HepG2 (cell line): Measurements from ENCODE around the gene PCNX1. TPM values are rescaled to one million over a fixed set of nuclear protein-coding genes. Genes with fewer than 3 reads are reported as not detected.

ENCODE experiments used
- ATAC-seq: fragments of 200-7000 bp; cut with Tn5 transposase; 3 replicates; pipeline ENCODE4 v1.9.1; 2020; ENCODE audit warnings: mild to moderate bottlenecking, moderate library complexity
- BruUV-seq: library from RNA; stranded (reverse); fragments of 400-500 nt; replicated peaks from 2 replicates; lab custom pipeline; 2021; lab: Mats Ljungman, UMichigan
- CTCF ChIA-PET: fragments of 300-600 bp; formaldehyde crosslinking; extraction: SDS; loops from one replicate; lab custom pipeline; 2021; ENCODE audit warnings: low total read pairs, inconsistent platforms, low intra/inter-chr PET ratio; lab: Yijun Ruan, JAX
- POLR2A ChIA-PET: fragments of 350-600 bp; sonication (Branson Sonifier 250); formaldehyde crosslinking; loops from one replicate; lab custom pipeline; 2020; ENCODE audit warnings: antibody characterized with exemption, inconsistent platforms; lab: Yijun Ruan, JAX
- DNase-seq: peaks from one replicate; pipeline ENCODE4 v3.0.0-alpha.2; 2015; ENCODE audit warnings: low spot score
- FAIRE-seq: peaks from 3 replicates; lab custom pipeline; 2011; peaks lifted over from hg19 to GRCh38; lab: Jason Lieb, UNC
- H2AFZ ChIP-seq: one replicate; pipeline ENCODE4 v1.6.1; 2011; ENCODE audit warnings: low read length, inconsistent platforms
- H3K27ac ChIP-seq: fragments of 300-600 bp; 3 replicates; pipeline ENCODE4 v1.8.0; 2011; ENCODE audit warnings: mixed run types, mild to moderate bottlenecking, mixed read lengths, low read length, inconsistent platforms; ENCODE audit not compliant: insufficient read depth; ENCODE audit errors: extremely low read length
- H3K27me3 ChIP-seq, 2 experiments: fragments of 200-600 bp in 1 of 2; 2 replicates in 1 of 2; 3 replicates in 1 of 2; pipeline versions ENCODE4 v1.6.0 to v1.8.0; 2011; ENCODE audit warnings: low read length in 2 of 2, mild to moderate bottlenecking in 2 of 2, moderate library complexity in 2 of 2, inconsistent platforms in 1 of 2; ENCODE audit not compliant: insufficient read depth in 2 of 2, control insufficient read depth in 1 of 2
- H3K36me3 ChIP-seq, 2 experiments: fragments of 200-600 bp in 1 of 2; replicated peaks in 1 of 2; 2 replicates in 1 of 2; 3 replicates in 1 of 2; pipeline versions ENCODE4 v1.5.1 to v1.8.0; 2011; ENCODE audit warnings: low read length in 2 of 2, inconsistent platforms in 1 of 2; ENCODE audit not compliant: insufficient read depth in 2 of 2, control insufficient read depth in 1 of 2
- H3K4me1 ChIP-seq: 2 replicates; pipeline ENCODE4 v1.5.1; 2012; ENCODE audit warnings: low read length, inconsistent platforms; ENCODE audit not compliant: insufficient read depth
- H3K4me2 ChIP-seq: 2 replicates; pipeline ENCODE4 v1.6.0; 2011; ENCODE audit warnings: low read depth, low read length, inconsistent platforms
- H3K4me3 ChIP-seq, 3 experiments: fragments of 200-600 bp in 1 of 3; sonication (generic), shearing (Covaris generic) in 1 of 3; replicated peaks in 1 of 3; 2 replicates each; pipeline ENCODE4 v1.5.1; 2011 to 2016; ENCODE audit warnings: low read length in 3 of 3, inconsistent platforms in 2 of 3, low read depth in 2 of 3, mild to moderate bottlenecking in 2 of 3, control low read depth in 1 of 3, mixed read lengths in 1 of 3; ENCODE audit not compliant: insufficient read depth in 1 of 3
- H3K79me2 ChIP-seq: one replicate; pipeline ENCODE4 v1.6.1; 2011; ENCODE audit warnings: low read length, inconsistent platforms; ENCODE audit not compliant: insufficient read depth
- H3K9ac ChIP-seq: 2 replicates; pipeline ENCODE4 v1.6.0; 2011; ENCODE audit warnings: mild to moderate bottlenecking, low read depth, low read length, inconsistent platforms; ENCODE audit not compliant: insufficient read depth
- H3K9me3 ChIP-seq: 2 replicates; pipeline ENCODE4 v1.5.1; 2012; ENCODE audit warnings: mild to moderate bottlenecking, low read length
- H4K20me1 ChIP-seq: 2 replicates; pipeline ENCODE4 v1.6.0; 2011; ENCODE audit warnings: inconsistent platforms, mild to moderate bottlenecking, low read length, moderate library complexity; ENCODE audit not compliant: insufficient read depth
- PHF21A ChIP-seq: sonication (generic); formaldehyde crosslinking; IDR thresholded peaks from 2 replicates; pipeline ENCODE4 v1.5.0; 2020; ENCODE audit warnings: mild to moderate bottlenecking, missing genetic modification reagents
- ZMYM3 ChIP-seq: sonication (generic); formaldehyde crosslinking; IDR thresholded peaks from 2 replicates; pipeline ENCODE4 v1.5.1; 2020; ENCODE audit warnings: mild to moderate bottlenecking, missing genetic modification reagents
- ZNF772 ChIP-seq: sonication (generic); formaldehyde crosslinking; IDR thresholded peaks from 2 replicates; pipeline ENCODE4 v1.5.0; 2020; ENCODE audit warnings: mild to moderate bottlenecking, missing genetic modification reagents
- WGBS: methylation state at CpG from one replicate; pipeline ENCODE4 v1.1.6; 2017; ENCODE audit warnings: low lambda C conversion rate; 5-methylcytosine and 5-hydroxymethylcytosine counted together
- in situ Hi-C: cut with HindIII; loops from 2 replicates; pipeline ENCODE4 v1.10.0; 2017; ENCODE audit warnings: low pct_unique_long_range_greater_than_20kb; ENCODE audit not compliant: extremely low pct_ligation_motif_present
- intact Hi-C: fragments of 100-400 bp; cut with micrococcal nuclease; formaldehyde crosslinking; loops from one replicate; pipeline ENCODE4 v1.10.0; 2022; ENCODE audit not compliant: unreplicated experiment
- polyA plus RNA-seq, 8 experiments: library from polyadenylated mRNA; depleted of rRNA in 3 of 8; stranded (reverse) in 7 of 8; unstranded in 1 of 8; fragments of >200 nt; fragmentation: Illumina TruSeq in 4 of 8; extraction: Trizol in 4 of 8; gene quantifications; 2 replicates each; pipeline versions ENCODE4 v1.2.1 to v1.2.3, GENCODE V29; 2011 to 2016; ENCODE audit warnings: low read depth in 4 of 8, missing spikeins in 1 of 8, mixed read lengths in 1 of 8; ENCODE audit not compliant: insufficient read depth in 1 of 8
- total RNA-seq, 5 experiments: library from RNA; depleted of rRNA; stranded (reverse); fragments of >200 nt; fragmentation: Illumina TruSeq; extraction: Trizol; gene quantifications; 2 replicates each; pipeline ENCODE4 v1.2.3, GENCODE V29; 2016; ENCODE audit warnings: low read depth in 1 of 5
- TF ChIP-seq, protein P1 (sequence below): sonication (generic); formaldehyde crosslinking; IDR thresholded peaks from 2 replicates; pipeline ENCODE4 v1.4.0; 2020; ENCODE audit warnings: mild to moderate bottlenecking, missing genetic modification reagents
- TF ChIP-seq, protein P2 (sequence below): IDR thresholded peaks from 2 replicates; pipeline ENCODE4 v1.6.1; 2012; ENCODE audit warnings: low read depth, low read length, improper control_type of control experiment
- TF ChIP-seq, protein P3 (sequence below): sonication (generic); formaldehyde crosslinking; conservative IDR thresholded peaks from 2 replicates; pipeline ENCODE4 v1.4.0; 2020; ENCODE audit warnings: missing genetic modification reagents
- TF ChIP-seq, protein P4 (sequence below): conservative IDR thresholded peaks from 2 replicates; pipeline ENCODE4 v1.6.1; 2018; ENCODE audit warnings: missing genetic modification reagents

Gene PCNX1
- total and polyA plus RNA-seq, 2 of the 13 experiments (the other 11 are each of a cell fraction or from before 2014, with no cell fraction given), result 24.9 to 30.3 TPM

DNA sequence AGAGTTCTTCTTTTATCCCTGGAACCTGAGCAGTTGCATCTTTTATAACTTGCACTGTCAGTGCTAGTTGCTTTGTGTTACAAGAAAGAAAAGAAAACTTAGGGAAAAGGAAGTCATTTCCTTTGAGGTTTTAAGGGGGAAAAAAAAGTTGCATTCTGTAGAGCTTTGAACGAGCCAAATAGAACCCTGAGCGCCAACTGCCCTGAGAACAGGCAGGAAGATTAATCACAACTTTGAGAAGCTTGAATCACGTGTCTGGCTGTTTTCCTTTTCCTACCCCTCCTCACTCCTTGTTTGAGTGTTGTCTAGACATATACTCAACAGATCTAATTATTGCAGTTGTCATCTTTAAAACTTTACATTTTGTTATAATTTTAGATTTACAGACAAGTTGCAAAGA is 12.5 kb downstream of the PCNX1 start (continued):
- TF ChIP-seq, protein P1, sequence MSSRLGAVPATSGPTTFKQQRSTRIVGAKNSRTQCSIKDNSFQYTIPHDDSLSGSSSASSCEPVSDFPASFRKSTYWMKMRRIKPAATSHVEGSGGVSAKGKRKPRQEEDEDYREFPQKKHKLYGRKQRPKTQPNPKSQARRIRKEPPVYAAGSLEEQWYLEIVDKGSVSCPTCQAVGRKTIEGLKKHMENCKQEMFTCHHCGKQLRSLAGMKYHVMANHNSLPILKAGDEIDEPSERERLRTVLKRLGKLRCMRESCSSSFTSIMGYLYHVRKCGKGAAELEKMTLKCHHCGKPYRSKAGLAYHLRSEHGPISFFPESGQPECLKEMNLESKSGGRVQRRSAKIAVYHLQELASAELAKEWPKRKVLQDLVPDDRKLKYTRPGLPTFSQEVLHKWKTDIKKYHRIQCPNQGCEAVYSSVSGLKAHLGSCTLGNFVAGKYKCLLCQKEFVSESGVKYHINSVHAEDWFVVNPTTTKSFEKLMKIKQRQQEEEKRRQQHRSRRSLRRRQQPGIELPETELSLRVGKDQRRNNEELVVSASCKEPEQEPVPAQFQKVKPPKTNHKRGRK, result no peak
- TF ChIP-seq, protein P2, sequence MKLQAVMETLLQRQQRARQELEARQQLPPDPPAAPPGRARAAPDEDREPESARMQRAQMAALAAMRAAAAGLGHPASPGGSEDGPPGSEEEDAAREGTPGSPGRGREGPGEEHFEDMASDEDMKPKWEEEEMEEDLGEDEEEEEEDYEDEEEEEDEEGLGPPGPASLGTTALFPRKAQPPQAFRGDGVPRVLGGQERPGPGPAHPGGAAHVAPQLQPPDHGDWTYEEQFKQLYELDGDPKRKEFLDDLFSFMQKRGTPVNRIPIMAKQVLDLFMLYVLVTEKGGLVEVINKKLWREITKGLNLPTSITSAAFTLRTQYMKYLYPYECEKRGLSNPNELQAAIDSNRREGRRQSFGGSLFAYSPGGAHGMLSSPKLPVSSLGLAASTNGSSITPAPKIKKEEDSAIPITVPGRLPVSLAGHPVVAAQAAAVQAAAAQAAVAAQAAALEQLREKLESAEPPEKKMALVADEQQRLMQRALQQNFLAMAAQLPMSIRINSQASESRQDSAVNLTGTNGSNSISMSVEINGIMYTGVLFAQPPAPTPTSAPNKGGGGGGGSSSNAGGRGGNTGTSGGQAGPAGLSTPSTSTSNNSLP, result no peak
- no peak for TF ChIP-seq PHF21A

DNA sequence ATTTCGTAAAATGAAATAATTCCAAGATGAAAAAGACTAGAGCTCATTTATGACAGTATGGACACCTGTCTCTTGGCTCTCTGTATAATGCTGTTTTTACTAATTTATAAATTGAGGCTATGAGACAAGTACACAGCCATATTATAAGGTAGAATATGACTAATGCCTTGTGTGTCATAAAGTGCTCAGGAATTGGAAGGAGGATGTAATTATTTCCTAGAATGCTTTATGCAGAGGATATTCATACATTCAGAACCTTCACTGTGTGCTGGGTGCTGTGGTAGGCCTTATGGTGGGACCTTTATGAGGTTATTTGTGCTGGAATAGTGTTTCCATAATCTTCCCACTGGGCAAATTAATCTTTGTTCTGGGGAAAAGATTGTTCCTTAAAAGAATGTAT is 13.3 kb downstream of the PCNX1 start:
- CTCF ChIA-PET, result no interaction called here
- Histone ChIP-seq H3K36me3 (peaks cover 3 to 8% of the 10 kb centered on the region in 2 experiments; a peak in 3 of 5 replicates), H3K4me2 (no peak overlapping the region), H3K9me3 (no peaks in the 10 kb centered on the region), H2AFZ (no peak overlapping the region), H3K27ac (no peak overlapping the region), H3K27me3 (no peaks in the 10 kb centered on the region), H3K79me2 (peaks cover 89% of the 10 kb centered on the region), H3K4me3 (no peak overlapping the region), H3K4me1 (peaks cover 5% of the 10 kb centered on the region), H4K20me1 (peaks cover 27% of the 10 kb centered on the region), H3K9ac (no peak overlapping the region)
- no peak for FAIRE-seq
- no TSS peak for BruUV-seq
- ATAC-seq, result no peak
- TF ChIP-seq, protein P3, sequence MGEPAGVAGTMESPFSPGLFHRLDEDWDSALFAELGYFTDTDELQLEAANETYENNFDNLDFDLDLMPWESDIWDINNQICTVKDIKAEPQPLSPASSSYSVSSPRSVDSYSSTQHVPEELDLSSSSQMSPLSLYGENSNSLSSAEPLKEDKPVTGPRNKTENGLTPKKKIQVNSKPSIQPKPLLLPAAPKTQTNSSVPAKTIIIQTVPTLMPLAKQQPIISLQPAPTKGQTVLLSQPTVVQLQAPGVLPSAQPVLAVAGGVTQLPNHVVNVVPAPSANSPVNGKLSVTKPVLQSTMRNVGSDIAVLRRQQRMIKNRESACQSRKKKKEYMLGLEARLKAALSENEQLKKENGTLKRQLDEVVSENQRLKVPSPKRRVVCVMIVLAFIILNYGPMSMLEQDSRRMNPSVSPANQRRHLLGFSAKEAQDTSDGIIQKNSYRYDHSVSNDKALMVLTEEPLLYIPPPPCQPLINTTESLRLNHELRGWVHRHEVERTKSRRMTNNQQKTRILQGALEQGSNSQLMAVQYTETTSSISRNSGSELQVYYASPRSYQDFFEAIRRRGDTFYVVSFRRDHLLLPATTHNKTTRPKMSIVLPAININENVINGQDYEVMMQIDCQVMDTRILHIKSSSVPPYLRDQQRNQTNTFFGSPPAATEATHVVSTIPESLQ (CRISPR knock-in tag), result no peak
- TF ChIP-seq, protein P4, sequence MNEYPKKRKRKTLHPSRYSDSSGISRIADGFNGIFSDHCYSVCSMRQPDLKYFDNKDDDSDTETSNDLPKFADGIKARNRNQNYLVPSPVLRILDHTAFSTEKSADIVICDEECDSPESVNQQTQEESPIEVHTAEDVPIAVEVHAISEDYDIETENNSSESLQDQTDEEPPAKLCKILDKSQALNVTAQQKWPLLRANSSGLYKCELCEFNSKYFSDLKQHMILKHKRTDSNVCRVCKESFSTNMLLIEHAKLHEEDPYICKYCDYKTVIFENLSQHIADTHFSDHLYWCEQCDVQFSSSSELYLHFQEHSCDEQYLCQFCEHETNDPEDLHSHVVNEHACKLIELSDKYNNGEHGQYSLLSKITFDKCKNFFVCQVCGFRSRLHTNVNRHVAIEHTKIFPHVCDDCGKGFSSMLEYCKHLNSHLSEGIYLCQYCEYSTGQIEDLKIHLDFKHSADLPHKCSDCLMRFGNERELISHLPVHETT (CRISPR knock-in tag), result no peak
- TF ChIP-seq ZMYM3 (no peak), ZNF772 (no peak)
- DNase-seq, result no peak
- intact Hi-C loops, result no loop called here
- POLR2A ChIA-PET, result no interaction called here
- 100% methylated on average over 1 of the region's 1 CpG for WGBS
- in situ Hi-C loops, result no loop called here
